SK-N-SH treated with all-trans-retinoic acid at 6 μM for 48 hours (cell line): ENCODE measurements around the gene DSE.

Experiments
- ATAC-seq: fragments of 200-7000 bp; cut with Tn5 transposase; 3 replicates; pipeline ENCODE4 v1.9.1; 2020; ENCODE audit warnings: mild to moderate bottlenecking, moderate library complexity
- ARNTL ChIP-seq: fragments of 450-650 bp; formaldehyde crosslinking; IDR thresholded peaks from 2 replicates; pipeline ENCODE4 v1.5.0; 2020; ENCODE audit warnings: low read depth, mild to moderate bottlenecking, moderate library complexity, borderline replicate concordance
- BACH2 ChIP-seq: fragments of 250-450 bp; sonication (Bioruptor Pico); IDR thresholded peaks from 2 replicates; pipeline ENCODE4 v1.9.0; 2021; ENCODE audit warnings: mild to moderate bottlenecking, borderline replicate concordance
- CREB5 ChIP-seq: fragments of 250-450 bp; sonication (Bioruptor Pico); IDR thresholded peaks from 2 replicates; pipeline ENCODE4 v1.5.1; 2020; ENCODE audit warnings: low read depth, mild to moderate bottlenecking, moderate library complexity
- CSDC2 ChIP-seq: fragments of 250-450 bp; sonication (Bioruptor Pico); IDR thresholded peaks from 2 replicates; pipeline ENCODE4 v1.5.0; 2020; ENCODE audit warnings: mild to moderate bottlenecking, moderate library complexity
- CSRNP3 ChIP-seq: fragments of 250-450 bp; sonication (Bioruptor Pico); IDR thresholded peaks from 2 replicates; pipeline ENCODE4 v1.5.1; 2021; ENCODE audit warnings: mild to moderate bottlenecking, moderate library complexity
- GLIS3 ChIP-seq: fragments of 250-450 bp; sonication (Bioruptor Pico); IDR thresholded peaks from 2 replicates; pipeline ENCODE4 v1.5.0; 2020; ENCODE audit warnings: mild to moderate bottlenecking, moderate library complexity
- ISL1 ChIP-seq: fragments of 250-450 bp; sonication (Bioruptor Pico); IDR thresholded peaks from 2 replicates; pipeline ENCODE4 v2.1.2; 2022; ENCODE audit warnings: mild to moderate bottlenecking, moderate library complexity
- OSR1 ChIP-seq: fragments of 250-450 bp; sonication (Bioruptor Pico); IDR thresholded peaks from 2 replicates; pipeline ENCODE4 v1.8.0; 2022; ENCODE audit warnings: moderate library complexity, mild to moderate bottlenecking, inconsistent platforms
- POU6F1 ChIP-seq: fragments of 250-450 bp; sonication (Bioruptor Pico); IDR thresholded peaks from 2 replicates; pipeline ENCODE4 v1.8.0; 2021; ENCODE audit warnings: low read depth, mild to moderate bottlenecking, moderate library complexity, borderline replicate concordance
- PPARA ChIP-seq: fragments of 250-450 bp; sonication (Bioruptor Pico); IDR thresholded peaks from 2 replicates; pipeline ENCODE4 v1.5.0; 2020; ENCODE audit warnings: mild to moderate bottlenecking, borderline replicate concordance
- RARB ChIP-seq: fragments of 250-450 bp; sonication (Bioruptor Pico); IDR thresholded peaks from 2 replicates; pipeline ENCODE4 v1.8.0; 2021; ENCODE audit warnings: mild to moderate bottlenecking, moderate library complexity
- SNAI2 ChIP-seq: fragments of 250-450 bp; sonication (Bioruptor Pico); IDR thresholded peaks from 2 replicates; pipeline ENCODE4 v1.5.0; 2020; ENCODE audit warnings: mild to moderate bottlenecking, moderate library complexity
- TCF4 ChIP-seq: fragments of 250-450 bp; sonication (Bioruptor Pico); IDR thresholded peaks from 2 replicates; pipeline ENCODE4 v1.8.0; 2021; ENCODE audit warnings: mild to moderate bottlenecking, moderate library complexity, borderline replicate concordance
- TOX ChIP-seq: fragments of 250-450 bp; sonication (Bioruptor Pico); IDR thresholded peaks from 2 replicates; pipeline ENCODE4 v1.8.0; 2021; ENCODE audit warnings: mild to moderate bottlenecking, moderate library complexity, borderline replicate concordance
- ZC3H10 ChIP-seq: fragments of 250-450 bp; sonication (Bioruptor Pico); IDR thresholded peaks from 2 replicates; pipeline ENCODE4 v1.5.1; 2021; ENCODE audit warnings: mild to moderate bottlenecking, moderate library complexity
- ZFP3 ChIP-seq: fragments of 250-450 bp; sonication (Bioruptor Pico); IDR thresholded peaks from 2 replicates; pipeline ENCODE4 v1.5.0; 2020; ENCODE audit warnings: mild to moderate bottlenecking, moderate library complexity
- ZNF70 ChIP-seq: fragments of 450-650 bp; formaldehyde crosslinking; IDR thresholded peaks from 2 replicates; pipeline ENCODE4 v1.5.0; 2020; ENCODE audit warnings: mild to moderate bottlenecking, moderate library complexity
- TF ChIP-seq, protein P1 (sequence below): fragments of 250-450 bp; sonication (Bioruptor Pico); IDR thresholded peaks from 2 replicates; pipeline ENCODE4 v1.5.0; 2020; ENCODE audit warnings: mild to moderate bottlenecking, moderate library complexity
- TF ChIP-seq, protein P2 (sequence below): fragments of 250-450 bp; sonication (Bioruptor Pico); IDR thresholded peaks from 2 replicates; pipeline ENCODE4 v1.8.0; 2020; ENCODE audit warnings: mild to moderate bottlenecking, moderate library complexity, borderline replicate concordance

DSE gene

GRCh38 chr6:116444575-116444974 is 73.8 kb downstream of the DSE start (continued):
- TF ChIP-seq, protein P1, sequence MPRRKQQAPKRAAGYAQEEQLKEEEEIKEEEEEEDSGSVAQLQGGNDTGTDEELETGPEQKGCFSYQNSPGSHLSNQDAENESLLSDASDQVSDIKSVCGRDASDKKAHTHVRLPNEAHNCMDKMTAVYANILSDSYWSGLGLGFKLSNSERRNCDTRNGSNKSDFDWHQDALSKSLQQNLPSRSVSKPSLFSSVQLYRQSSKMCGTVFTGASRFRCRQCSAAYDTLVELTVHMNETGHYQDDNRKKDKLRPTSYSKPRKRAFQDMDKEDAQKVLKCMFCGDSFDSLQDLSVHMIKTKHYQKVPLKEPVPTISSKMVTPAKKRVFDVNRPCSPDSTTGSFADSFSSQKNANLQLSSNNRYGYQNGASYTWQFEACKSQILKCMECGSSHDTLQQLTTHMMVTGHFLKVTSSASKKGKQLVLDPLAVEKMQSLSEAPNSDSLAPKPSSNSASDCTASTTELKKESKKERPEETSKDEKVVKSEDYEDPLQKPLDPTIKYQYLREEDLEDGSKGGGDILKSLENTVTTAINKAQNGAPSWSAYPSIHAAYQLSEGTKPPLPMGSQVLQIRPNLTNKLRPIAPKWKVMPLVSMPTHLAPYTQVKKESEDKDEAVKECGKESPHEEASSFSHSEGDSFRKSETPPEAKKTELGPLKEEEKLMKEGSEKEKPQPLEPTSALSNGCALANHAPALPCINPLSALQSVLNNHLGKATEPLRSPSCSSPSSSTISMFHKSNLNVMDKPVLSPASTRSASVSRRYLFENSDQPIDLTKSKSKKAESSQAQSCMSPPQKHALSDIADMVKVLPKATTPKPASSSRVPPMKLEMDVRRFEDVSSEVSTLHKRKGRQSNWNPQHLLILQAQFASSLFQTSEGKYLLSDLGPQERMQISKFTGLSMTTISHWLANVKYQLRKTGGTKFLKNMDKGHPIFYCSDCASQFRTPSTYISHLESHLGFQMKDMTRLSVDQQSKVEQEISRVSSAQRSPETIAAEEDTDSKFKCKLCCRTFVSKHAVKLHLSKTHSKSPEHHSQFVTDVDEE, result no peak
- TF ChIP-seq RARB (CRISPR knock-in tag), result no peak
- TF ChIP-seq OSR1, result no peak
- TF ChIP-seq CSRNP3 (CRISPR knock-in tag), result no peak

GRCh38 chr6:116445102-116445501 is 74.4 kb downstream of the DSE start:
- no peak for ATAC-seq
- TF ChIP-seq TCF4 (CRISPR knock-in tag), result no peak
- no peak for TF ChIP-seq SNAI2 (CRISPR knock-in tag)
- no peak for TF ChIP-seq POU6F1
- TF ChIP-seq CREB5, result no peak
- TF ChIP-seq OSR1, result no peak
- TF ChIP-seq ARNTL (CRISPR knock-in tag), result no peak

DNA sequence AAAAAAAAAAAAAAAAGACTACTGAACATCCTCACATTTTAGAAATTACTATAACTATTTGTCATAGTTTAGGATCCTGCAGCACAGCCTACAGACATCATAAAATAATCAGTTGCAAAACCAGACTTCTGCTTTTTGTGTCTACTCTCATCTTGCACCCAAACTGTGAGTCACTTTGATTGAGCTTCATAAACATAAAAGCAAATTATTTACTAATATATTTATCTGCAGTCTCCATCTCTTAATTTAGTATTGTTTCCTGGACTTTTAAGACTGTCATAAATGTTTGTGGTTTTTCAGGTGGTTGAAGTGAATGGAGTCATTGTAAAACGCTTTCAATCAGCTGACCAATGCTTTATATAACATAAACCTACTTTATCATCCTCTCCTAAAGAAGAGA is 75.7 kb downstream of the DSE start:
- no peak for TF ChIP-seq ZFP3
- TF ChIP-seq CSRNP3 (CRISPR knock-in tag), result no peak
- no peak for TF ChIP-seq CREB5
- TF ChIP-seq TOX (CRISPR knock-in tag), result no peak
- no peak for TF ChIP-seq OSR1
- no peak for TF ChIP-seq ZC3H10 (CRISPR knock-in tag)
- no peak for ATAC-seq

- TF ChIP-seq GLIS3 (CRISPR knock-in tag) (no peak), ZC3H10 (CRISPR knock-in tag) (no peak), PPARA (CRISPR knock-in tag) (no peak), SNAI2 (CRISPR knock-in tag) (no peak), TCF4 (CRISPR knock-in tag) (no peak), CSDC2 (CRISPR knock-in tag) (no peak), OSR1 (no peak), ISL1 (CRISPR knock-in tag) (no peak), BACH2 (no peak), CSRNP3 (CRISPR knock-in tag) (no peak), ZNF70 (CRISPR knock-in tag) (no peak)
- TF ChIP-seq, protein P2, sequence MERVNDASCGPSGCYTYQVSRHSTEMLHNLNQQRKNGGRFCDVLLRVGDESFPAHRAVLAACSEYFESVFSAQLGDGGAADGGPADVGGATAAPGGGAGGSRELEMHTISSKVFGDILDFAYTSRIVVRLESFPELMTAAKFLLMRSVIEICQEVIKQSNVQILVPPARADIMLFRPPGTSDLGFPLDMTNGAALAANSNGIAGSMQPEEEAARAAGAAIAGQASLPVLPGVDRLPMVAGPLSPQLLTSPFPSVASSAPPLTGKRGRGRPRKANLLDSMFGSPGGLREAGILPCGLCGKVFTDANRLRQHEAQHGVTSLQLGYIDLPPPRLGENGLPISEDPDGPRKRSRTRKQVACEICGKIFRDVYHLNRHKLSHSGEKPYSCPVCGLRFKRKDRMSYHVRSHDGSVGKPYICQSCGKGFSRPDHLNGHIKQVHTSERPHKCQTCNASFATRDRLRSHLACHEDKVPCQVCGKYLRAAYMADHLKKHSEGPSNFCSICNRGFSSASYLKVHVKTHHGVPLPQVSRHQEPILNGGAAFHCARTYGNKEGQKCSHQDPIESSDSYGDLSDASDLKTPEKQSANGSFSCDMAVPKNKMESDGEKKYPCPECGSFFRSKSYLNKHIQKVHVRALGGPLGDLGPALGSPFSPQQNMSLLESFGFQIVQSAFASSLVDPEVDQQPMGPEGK, result no peak
- TF ChIP-seq, protein P1, result no peak
- no peak for ATAC-seq
These were observed 76.3 kb downstream of the DSE start for GRCh38 chr6:116447052-116447451.
